ENCODE results near the gene UTF1. TPM values are rescaled to one million over a fixed set of nuclear protein-coding genes. Genes with fewer than 3 reads are reported as not detected.
"Not testable (repeated sequence)": the region's sequence is repeated elsewhere in the genome, so short reads cannot be mapped to it uniquely, and the experiment has no call there.

UTF1 gene
- total RNA-seq, 2 experiments from 2014 or later, result not detected

DNA sequence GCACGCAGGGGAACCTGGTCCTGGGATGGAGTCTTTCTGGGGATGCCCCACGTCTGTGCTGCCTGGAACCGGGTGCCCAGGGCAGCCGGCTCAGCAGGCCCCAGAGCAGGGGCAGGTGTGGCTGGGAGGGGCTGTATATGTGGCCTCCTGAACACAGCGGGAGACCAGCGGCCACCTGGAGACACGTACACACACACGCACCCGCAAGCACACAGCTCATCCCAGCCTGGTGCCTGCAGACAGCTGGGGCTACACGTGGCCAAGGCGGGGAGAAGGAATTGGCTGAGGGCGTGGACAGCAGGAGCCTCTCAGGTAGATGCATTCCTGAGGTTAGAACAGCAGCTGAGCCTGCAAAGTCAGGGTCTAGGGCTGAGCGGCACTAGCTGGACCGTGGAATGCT lies 32.7 kb downstream of the UTF1 start:
- Histone ChIP-seq H3K4me1 (ENCODE audit: insufficient read depth, low read length, poor library complexity, severe bottlenecking) (peaks cover 18% of the 10 kb centered on the region), H3K79me2 (ENCODE audit: insufficient read depth, low read depth, low read length) (no peaks in the 10 kb centered on the region), H4K20me1 (ENCODE audit: insufficient read depth, low read length) (no peaks in the 10 kb centered on the region), H3K9me2 (ENCODE audit: insufficient read depth, low read length) (no peaks in the 10 kb centered on the region), H3K4me2 (ENCODE audit: low read length) (no peak overlapping the region), H3K36me3 (ENCODE audit: insufficient read depth, low read length) (no peaks in the 10 kb centered on the region), H2AFZ (ENCODE audit: low read length) (no peak overlapping the region), H3K4me3 (ENCODE audit: low read depth, low read length, poor library complexity, severe bottlenecking) (no peak overlapping the region), H3K9me3 (ENCODE audit: low read length) (no peaks in the 10 kb centered on the region), H3K27ac (ENCODE audit: low read depth, low read length, poor library complexity, severe bottlenecking) (no peak overlapping the region)
- DNase-seq (ENCODE audit: low spot score), result no peak
- POLR2A ChIA-PET, result no interaction called here
- CTCF ChIA-PET (ENCODE audit: unreplicated experiment), result no interaction called here
- BruUV-seq (replicated peaks), result no TSS peak
- no peak for TF ChIP-seq EZH2phosphoT487 (IDR thresholded peaks at IDR 0.05; ENCODE audit: borderline replicate concordance, low read depth, low read length)
- intact Hi-C loops (cut with micrococcal nuclease; ENCODE audit: unreplicated experiment), result loop anchor here (5.0 kb wide), 1 partner anchor 45 kb away; the partner anchor contains the start of genes TUBGCP2 and ZNF511

GRCh38 chr10:133263674-133264073 lies 33.7 kb downstream of the UTF1 start:
- H3K79me2 ChIP-seq (ENCODE audit: insufficient read depth, low read depth, low read length), result no peaks in the 10 kb centered on the region
- no peak overlapping the region for H3K27ac ChIP-seq (ENCODE audit: low read depth, low read length, poor library complexity, severe bottlenecking)
- H4K20me1 ChIP-seq (ENCODE audit: insufficient read depth, low read length), result no peaks in the 10 kb centered on the region
- intact Hi-C loops (cut with micrococcal nuclease; ENCODE audit: unreplicated experiment), result loop anchor here (5.0 kb wide), 1 partner anchor 44 kb away; the partner anchor contains the start of genes TUBGCP2 and ZNF511
- no peaks in the 10 kb centered on the region for H3K9me3 ChIP-seq (ENCODE audit: low read length)
- no peak overlapping the region for H3K4me2 ChIP-seq (ENCODE audit: low read length)
- TF ChIP-seq, protein P1, sequence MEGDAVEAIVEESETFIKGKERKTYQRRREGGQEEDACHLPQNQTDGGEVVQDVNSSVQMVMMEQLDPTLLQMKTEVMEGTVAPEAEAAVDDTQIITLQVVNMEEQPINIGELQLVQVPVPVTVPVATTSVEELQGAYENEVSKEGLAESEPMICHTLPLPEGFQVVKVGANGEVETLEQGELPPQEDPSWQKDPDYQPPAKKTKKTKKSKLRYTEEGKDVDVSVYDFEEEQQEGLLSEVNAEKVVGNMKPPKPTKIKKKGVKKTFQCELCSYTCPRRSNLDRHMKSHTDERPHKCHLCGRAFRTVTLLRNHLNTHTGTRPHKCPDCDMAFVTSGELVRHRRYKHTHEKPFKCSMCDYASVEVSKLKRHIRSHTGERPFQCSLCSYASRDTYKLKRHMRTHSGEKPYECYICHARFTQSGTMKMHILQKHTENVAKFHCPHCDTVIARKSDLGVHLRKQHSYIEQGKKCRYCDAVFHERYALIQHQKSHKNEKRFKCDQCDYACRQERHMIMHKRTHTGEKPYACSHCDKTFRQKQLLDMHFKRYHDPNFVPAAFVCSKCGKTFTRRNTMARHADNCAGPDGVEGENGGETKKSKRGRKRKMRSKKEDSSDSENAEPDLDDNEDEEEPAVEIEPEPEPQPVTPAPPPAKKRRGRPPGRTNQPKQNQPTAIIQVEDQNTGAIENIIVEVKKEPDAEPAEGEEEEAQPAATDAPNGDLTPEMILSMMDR (conservative IDR thresholded peaks at IDR 0.05; ENCODE audit: low read length), result no peak
- TF ChIP-seq EZH2phosphoT487 (IDR thresholded peaks at IDR 0.05; ENCODE audit: borderline replicate concordance, low read depth, low read length), result no peak
- POLR2A ChIA-PET, result interaction anchor here (0.5 kb wide), 1 partner anchor 52 kb away, joined by 3 read pairs; no protein-coding TSS in a partner anchor
- DNase-seq (ENCODE audit: low spot score), result no peak
- peaks cover 11% of the 10 kb centered on the region for H3K4me1 ChIP-seq (ENCODE audit: insufficient read depth, low read length, poor library complexity, severe bottlenecking)
- no peak overlapping the region for H2AFZ ChIP-seq (ENCODE audit: low read length)
- no peak overlapping the region for H3K4me3 ChIP-seq (ENCODE audit: low read depth, low read length, poor library complexity, severe bottlenecking)
- no peaks in the 10 kb centered on the region for H3K36me3 ChIP-seq (ENCODE audit: insufficient read depth, low read length)
- no TSS peak for BruUV-seq (replicated peaks)
- no peaks in the 10 kb centered on the region for H3K9me2 ChIP-seq (ENCODE audit: insufficient read depth, low read length)
- CTCF ChIA-PET (ENCODE audit: unreplicated experiment), result no interaction called here

- Histone ChIP-seq H3K27ac (ENCODE audit: low read depth, low read length, poor library complexity, severe bottlenecking) (no peak overlapping the region), H3K36me3 (ENCODE audit: insufficient read depth, low read length) (no peaks in the 10 kb centered on the region), H3K9me2 (ENCODE audit: insufficient read depth, low read length) (no peaks in the 10 kb centered on the region), H3K4me3 (ENCODE audit: low read depth, low read length, poor library complexity, severe bottlenecking) (no peak overlapping the region), H3K79me2 (ENCODE audit: insufficient read depth, low read depth, low read length) (no peaks in the 10 kb centered on the region), H4K20me1 (ENCODE audit: insufficient read depth, low read length) (no peaks in the 10 kb centered on the region), H3K4me1 (ENCODE audit: insufficient read depth, low read length, poor library complexity, severe bottlenecking) (peaks cover 5% of the 10 kb centered on the region), H2AFZ (ENCODE audit: low read length) (no peak overlapping the region), H3K4me2 (ENCODE audit: low read length) (no peak overlapping the region), H3K9me3 (ENCODE audit: low read length) (no peaks in the 10 kb centered on the region)
- no peak for DNase-seq (ENCODE audit: low spot score)
- no peak for TF ChIP-seq EZH2phosphoT487 (IDR thresholded peaks at IDR 0.05; ENCODE audit: borderline replicate concordance, low read depth, low read length)
- TF ChIP-seq, protein P1 (conservative IDR thresholded peaks at IDR 0.05; ENCODE audit: low read length), result no peak
- no TSS peak for BruUV-seq (replicated peaks)
- ChIA-PET CTCF (ENCODE audit: unreplicated experiment) (no interaction called here), POLR2A (no interaction called here)
- intact Hi-C loops (cut with micrococcal nuclease; ENCODE audit: unreplicated experiment), result loop anchor here (5.0 kb wide), 1 partner anchor 43 kb away; the partner anchor contains the start of genes TUBGCP2 and ZNF511
These were observed 34.4 kb downstream of the UTF1 start for GRCh38 chr10:133264461-133264860.

GRCh38 chr10:133265052-133265451 lies 35.0 kb downstream of the UTF1 start:
- intact Hi-C loops (cut with micrococcal nuclease; ENCODE audit: unreplicated experiment); H3K4me1 ChIP-seq (ENCODE audit: insufficient read depth, low read length, poor library complexity, severe bottlenecking); H3K27ac ChIP-seq (ENCODE audit: low read depth, low read length, poor library complexity, severe bottlenecking); CTCF ChIA-PET (ENCODE audit: unreplicated experiment); POLR2A ChIA-PET; H3K9me2 ChIP-seq (ENCODE audit: insufficient read depth, low read length); H2AFZ ChIP-seq (ENCODE audit: low read length); H3K36me3 ChIP-seq (ENCODE audit: insufficient read depth, low read length); H3K79me2 ChIP-seq (ENCODE audit: insufficient read depth, low read depth, low read length); BruUV-seq (replicated peaks); H3K4me2 ChIP-seq (ENCODE audit: low read length); H3K9me3 ChIP-seq (ENCODE audit: low read length); H3K4me3 ChIP-seq (ENCODE audit: low read depth, low read length, poor library complexity, severe bottlenecking); DNase-seq (ENCODE audit: low spot score); H4K20me1 ChIP-seq (ENCODE audit: insufficient read depth, low read length): not testable (repeated sequence)

Data from OCI-LY7 (cell line).